Sigmoid colon (tissue), 4 donors: Measurements from ENCODE around the gene ABCC9.

ENCODE experiments used
- CTCF ChIP-seq, 4 experiments: fragments of 450-650 bp in 3 of 4; fragments of 200-600 bp in 1 of 4; IDR thresholded peaks; one replicate each; pipeline ENCODE4 v1.5.1; 2016 to 2019; ENCODE audit warnings: antibody characterized with exemption in 4 of 4, mild to moderate bottlenecking in 3 of 4, moderate library complexity in 2 of 4
- EP300 ChIP-seq, 4 donors: sonication (generic); formaldehyde crosslinking; IDR thresholded peaks; one replicate each; pipeline ENCODE4 v1.6.1; 2017; ENCODE audit warnings: antibody characterized with exemption in 4 of 4
- POLR2A ChIP-seq, 2 donors: fragments of 450-650 bp; IDR thresholded peaks; one replicate each; pipeline ENCODE4 v1.6.1; 2016; ENCODE audit warnings: antibody characterized with exemption in 2 of 2, mild to moderate bottlenecking in 2 of 2, moderate library complexity in 2 of 2

GRCh38 chr12:21942377-21942703, 1.1 kb upstream of the ABCC9 start:
- TF ChIP-seq CTCF (IDR thresholded peaks at IDR 0.05) = no peak
- no peak for TF ChIP-seq POLR2A (IDR thresholded peaks at IDR 0.05)
- no peak for TF ChIP-seq EP300 (IDR thresholded peaks at IDR 0.05)
